Measurements from ENCODE around the gene IVNS1ABP. TPM values are rescaled to one million over a fixed set of nuclear protein-coding genes. Genes with fewer than 3 reads are reported as not detected.
"Not testable (repeated sequence)": the region's sequence is repeated elsewhere in the genome, so short reads cannot be mapped to it uniquely, and the experiment has no call there.

The IVNS1ABP gene
- total RNA-seq, 1 donor from 2014 or later = 125 TPM

GRCh38 chr1:185252404-185252803 lies 64.6 kb downstream of the IVNS1ABP start:
- not testable (repeated sequence) for DNase-seq (ENCODE audit: low read depth, low spot score); H3K4me1 Mint-ChIP-seq; H3K36me3 Mint-ChIP-seq (ENCODE audit: low read depth); H3K27ac Mint-ChIP-seq (ENCODE audit: unreplicated experiment); H3K4me3 Mint-ChIP-seq; H3K9me3 Mint-ChIP-seq; H3K27me3 Mint-ChIP-seq (ENCODE audit: low read depth)

- H3K36me3 Mint-ChIP-seq (ENCODE audit: low read depth); H3K4me1 Mint-ChIP-seq; H3K27me3 Mint-ChIP-seq (ENCODE audit: low read depth); DNase-seq (ENCODE audit: low read depth, low spot score); H3K4me3 Mint-ChIP-seq; H3K27ac Mint-ChIP-seq (ENCODE audit: unreplicated experiment); H3K9me3 Mint-ChIP-seq: not testable (repeated sequence)
These were observed 65.1 kb downstream of the IVNS1ABP start for GRCh38 chr1:185251928-185252327.

GRCh38 chr1:185250063-185250462 lies 67.0 kb downstream of the IVNS1ABP start:
- no peak for DNase-seq (ENCODE audit: low read depth, low spot score)
- no peak overlapping the region for H3K27ac Mint-ChIP-seq (ENCODE audit: unreplicated experiment)

GRCh38 chr1:185249563-185249962 lies 67.5 kb downstream of the IVNS1ABP start:
- Mint-ChIP-seq H3K27me3 (ENCODE audit: low read depth) (no peaks in the 10 kb centered on the region), H3K4me1 (peaks cover 4% of the 10 kb centered on the region), H3K36me3 (ENCODE audit: low read depth) (no peaks in the 10 kb centered on the region), H3K4me3 (no peak overlapping the region), H3K27ac (ENCODE audit: unreplicated experiment) (no peak overlapping the region), H3K9me3 (no peaks in the 10 kb centered on the region)
- no peak for DNase-seq (ENCODE audit: low read depth, low spot score)
- TF ChIP-seq, protein P1, sequence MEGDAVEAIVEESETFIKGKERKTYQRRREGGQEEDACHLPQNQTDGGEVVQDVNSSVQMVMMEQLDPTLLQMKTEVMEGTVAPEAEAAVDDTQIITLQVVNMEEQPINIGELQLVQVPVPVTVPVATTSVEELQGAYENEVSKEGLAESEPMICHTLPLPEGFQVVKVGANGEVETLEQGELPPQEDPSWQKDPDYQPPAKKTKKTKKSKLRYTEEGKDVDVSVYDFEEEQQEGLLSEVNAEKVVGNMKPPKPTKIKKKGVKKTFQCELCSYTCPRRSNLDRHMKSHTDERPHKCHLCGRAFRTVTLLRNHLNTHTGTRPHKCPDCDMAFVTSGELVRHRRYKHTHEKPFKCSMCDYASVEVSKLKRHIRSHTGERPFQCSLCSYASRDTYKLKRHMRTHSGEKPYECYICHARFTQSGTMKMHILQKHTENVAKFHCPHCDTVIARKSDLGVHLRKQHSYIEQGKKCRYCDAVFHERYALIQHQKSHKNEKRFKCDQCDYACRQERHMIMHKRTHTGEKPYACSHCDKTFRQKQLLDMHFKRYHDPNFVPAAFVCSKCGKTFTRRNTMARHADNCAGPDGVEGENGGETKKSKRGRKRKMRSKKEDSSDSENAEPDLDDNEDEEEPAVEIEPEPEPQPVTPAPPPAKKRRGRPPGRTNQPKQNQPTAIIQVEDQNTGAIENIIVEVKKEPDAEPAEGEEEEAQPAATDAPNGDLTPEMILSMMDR (conservative IDR thresholded peaks at IDR 0.05) = no peak

More at GRCh38 chr1:185250063-185250462, 67.0 kb downstream of the IVNS1ABP start:
- Mint-ChIP-seq H3K4me3 (no peak overlapping the region), H3K36me3 (ENCODE audit: low read depth) (peaks cover 3% of the 10 kb centered on the region), H3K27me3 (ENCODE audit: low read depth) (no peaks in the 10 kb centered on the region), H3K9me3 (no peaks in the 10 kb centered on the region), H3K4me1 (peaks cover 4% of the 10 kb centered on the region)
- TF ChIP-seq, protein P1 (conservative IDR thresholded peaks at IDR 0.05) = no peak

Other genes with a start within 250 kb of the IVNS1ABP start
- gene TRMT1L, start 160.3 kb downstream of the IVNS1ABP start, total RNA-seq = 19.7 and 24.0 TPM in 2 replicates
- gene SWT1, start 160.1 kb downstream of the IVNS1ABP start, total RNA-seq = 4.5 and 5.8 TPM in 2 replicates